SK-N-SH treated with all-trans-retinoic acid at 6 μM for 48 hours (cell line): ENCODE measurements around the gene RIN3.

Experiments used
- ATAC-seq: fragments of 200-7000 bp; cut with Tn5 transposase; 3 replicates; pipeline ENCODE4 v1.9.1; 2020; ENCODE audit warnings: mild to moderate bottlenecking, moderate library complexity
- ARNTL ChIP-seq: fragments of 450-650 bp; formaldehyde crosslinking; IDR thresholded peaks from 2 replicates; pipeline ENCODE4 v1.5.0; 2020; ENCODE audit warnings: low read depth, mild to moderate bottlenecking, moderate library complexity, borderline replicate concordance
- BACH2 ChIP-seq: fragments of 250-450 bp; sonication (Bioruptor Pico); IDR thresholded peaks from 2 replicates; pipeline ENCODE4 v1.9.0; 2021; ENCODE audit warnings: mild to moderate bottlenecking, borderline replicate concordance
- CSDC2 ChIP-seq: fragments of 250-450 bp; sonication (Bioruptor Pico); IDR thresholded peaks from 2 replicates; pipeline ENCODE4 v1.5.0; 2020; ENCODE audit warnings: mild to moderate bottlenecking, moderate library complexity
- ESRRG ChIP-seq: fragments of 250-450 bp; sonication (Bioruptor Pico); IDR thresholded peaks from 2 replicates; pipeline ENCODE4 v1.6.1; 2021; ENCODE audit warnings: mild to moderate bottlenecking
- GLIS3 ChIP-seq: fragments of 250-450 bp; sonication (Bioruptor Pico); IDR thresholded peaks from 2 replicates; pipeline ENCODE4 v1.5.0; 2020; ENCODE audit warnings: mild to moderate bottlenecking, moderate library complexity
- ISL1 ChIP-seq: fragments of 250-450 bp; sonication (Bioruptor Pico); IDR thresholded peaks from 2 replicates; pipeline ENCODE4 v2.1.2; 2022; ENCODE audit warnings: mild to moderate bottlenecking, moderate library complexity
- OSR1 ChIP-seq: fragments of 250-450 bp; sonication (Bioruptor Pico); IDR thresholded peaks from 2 replicates; pipeline ENCODE4 v1.8.0; 2022; ENCODE audit warnings: moderate library complexity, mild to moderate bottlenecking, inconsistent platforms
- RARB ChIP-seq: fragments of 250-450 bp; sonication (Bioruptor Pico); IDR thresholded peaks from 2 replicates; pipeline ENCODE4 v1.8.0; 2021; ENCODE audit warnings: mild to moderate bottlenecking, moderate library complexity
- SNAI2 ChIP-seq: fragments of 250-450 bp; sonication (Bioruptor Pico); IDR thresholded peaks from 2 replicates; pipeline ENCODE4 v1.5.0; 2020; ENCODE audit warnings: mild to moderate bottlenecking, moderate library complexity
- TCF4 ChIP-seq: fragments of 250-450 bp; sonication (Bioruptor Pico); IDR thresholded peaks from 2 replicates; pipeline ENCODE4 v1.8.0; 2021; ENCODE audit warnings: mild to moderate bottlenecking, moderate library complexity, borderline replicate concordance
- TOX ChIP-seq: fragments of 250-450 bp; sonication (Bioruptor Pico); IDR thresholded peaks from 2 replicates; pipeline ENCODE4 v1.8.0; 2021; ENCODE audit warnings: mild to moderate bottlenecking, moderate library complexity, borderline replicate concordance
- ZFP3 ChIP-seq: fragments of 250-450 bp; sonication (Bioruptor Pico); IDR thresholded peaks from 2 replicates; pipeline ENCODE4 v1.5.0; 2020; ENCODE audit warnings: mild to moderate bottlenecking, moderate library complexity
- ZNF565 ChIP-seq: fragments of 450-650 bp; formaldehyde crosslinking; conservative IDR thresholded peaks from 2 replicates; pipeline ENCODE4 v1.5.0; 2020; ENCODE audit warnings: low read depth, mild to moderate bottlenecking, moderate library complexity
- ZNF70 ChIP-seq: fragments of 450-650 bp; formaldehyde crosslinking; IDR thresholded peaks from 2 replicates; pipeline ENCODE4 v1.5.0; 2020; ENCODE audit warnings: mild to moderate bottlenecking, moderate library complexity
- ZNF8 ChIP-seq: fragments of 450-650 bp; formaldehyde crosslinking; IDR thresholded peaks from 2 replicates; pipeline ENCODE4 v1.5.0; 2020; ENCODE audit warnings: mild to moderate bottlenecking, moderate library complexity
- TF ChIP-seq, protein P1 (sequence below): fragments of 250-450 bp; sonication (Bioruptor Pico); IDR thresholded peaks from 2 replicates; pipeline ENCODE4 v1.5.0; 2020; ENCODE audit warnings: mild to moderate bottlenecking, moderate library complexity
- TF ChIP-seq, protein P2 (sequence below): fragments of 250-450 bp; sonication (Bioruptor Pico); IDR thresholded peaks from 2 replicates; pipeline ENCODE4 v1.8.0; 2021; ENCODE audit warnings: low read depth, mild to moderate bottlenecking, moderate library complexity, borderline replicate concordance
- TF ChIP-seq, protein P3 (sequence below): fragments of 250-450 bp; sonication (Bioruptor Pico); IDR thresholded peaks from 2 replicates; pipeline ENCODE4 v1.5.1; 2021; ENCODE audit warnings: mild to moderate bottlenecking, moderate library complexity

The RIN3 gene

DNA sequence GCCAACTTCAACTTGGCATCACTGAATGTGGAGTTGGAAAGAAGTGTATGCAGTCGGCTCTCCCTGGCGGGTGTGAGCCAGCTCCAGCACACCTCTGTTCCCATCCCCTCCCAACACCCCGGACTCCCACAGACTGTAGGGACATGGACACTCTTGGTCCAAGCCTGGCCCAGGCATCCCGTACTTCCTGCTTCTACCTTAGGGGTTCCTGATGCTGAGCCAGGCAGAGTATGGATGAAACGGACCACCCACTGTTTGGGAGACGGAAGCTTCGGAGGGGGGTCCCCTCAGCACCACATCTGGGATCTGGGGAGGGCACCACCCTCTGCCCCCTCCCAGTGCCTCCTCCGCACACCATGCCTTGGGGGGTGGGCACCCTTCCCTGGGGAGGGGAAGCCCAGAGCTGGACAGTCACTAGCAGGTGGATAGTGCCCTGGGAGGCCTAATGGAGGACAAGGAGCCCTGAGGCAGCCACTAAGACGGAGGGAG lies 172.9 kb downstream of the RIN3 start:
- no peak for TF ChIP-seq TOX
- TF ChIP-seq SNAI2 (CRISPR knock-in tag): no peak
- TF ChIP-seq ZFP3: no peak
- TF ChIP-seq GLIS3 (CRISPR knock-in tag): no peak
- TF ChIP-seq ZNF70: no peak
- TF ChIP-seq ISL1 (CRISPR knock-in tag): no peak
- no peak; the same call in 1 of the 3 replicates for ATAC-seq

DNA sequence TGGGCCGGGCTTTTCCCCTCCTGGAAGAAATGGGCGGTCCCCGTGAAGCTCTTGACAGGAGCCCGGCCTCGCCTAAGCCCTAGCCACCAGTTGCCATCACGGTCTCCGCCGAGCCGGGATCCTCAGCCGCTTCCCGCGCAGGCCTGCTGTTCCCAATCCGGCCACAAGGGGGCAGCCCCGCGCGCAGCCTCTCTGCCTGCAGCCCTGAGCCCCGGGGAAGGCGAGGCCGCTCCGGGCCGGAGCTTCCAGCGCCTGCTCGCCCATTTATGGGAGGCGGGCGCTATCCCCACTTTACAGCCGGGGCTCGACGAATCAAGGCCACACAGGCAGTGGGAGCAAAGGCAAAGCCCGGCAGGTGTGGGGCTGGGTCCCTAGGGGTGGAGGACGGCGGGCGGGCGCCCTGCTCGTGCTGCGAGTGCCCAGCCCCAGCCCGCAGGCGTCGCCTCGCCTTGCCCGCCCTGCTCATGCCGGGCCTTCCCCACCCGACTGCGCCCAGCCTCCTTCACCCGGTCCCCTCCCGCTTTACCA lies 173.4 kb downstream of the RIN3 start:
- ATAC-seq: peak; percentile 95
- TF ChIP-seq ZNF565 (CRISPR knock-in tag) (no peak), ZFP3 (no peak)

DNA sequence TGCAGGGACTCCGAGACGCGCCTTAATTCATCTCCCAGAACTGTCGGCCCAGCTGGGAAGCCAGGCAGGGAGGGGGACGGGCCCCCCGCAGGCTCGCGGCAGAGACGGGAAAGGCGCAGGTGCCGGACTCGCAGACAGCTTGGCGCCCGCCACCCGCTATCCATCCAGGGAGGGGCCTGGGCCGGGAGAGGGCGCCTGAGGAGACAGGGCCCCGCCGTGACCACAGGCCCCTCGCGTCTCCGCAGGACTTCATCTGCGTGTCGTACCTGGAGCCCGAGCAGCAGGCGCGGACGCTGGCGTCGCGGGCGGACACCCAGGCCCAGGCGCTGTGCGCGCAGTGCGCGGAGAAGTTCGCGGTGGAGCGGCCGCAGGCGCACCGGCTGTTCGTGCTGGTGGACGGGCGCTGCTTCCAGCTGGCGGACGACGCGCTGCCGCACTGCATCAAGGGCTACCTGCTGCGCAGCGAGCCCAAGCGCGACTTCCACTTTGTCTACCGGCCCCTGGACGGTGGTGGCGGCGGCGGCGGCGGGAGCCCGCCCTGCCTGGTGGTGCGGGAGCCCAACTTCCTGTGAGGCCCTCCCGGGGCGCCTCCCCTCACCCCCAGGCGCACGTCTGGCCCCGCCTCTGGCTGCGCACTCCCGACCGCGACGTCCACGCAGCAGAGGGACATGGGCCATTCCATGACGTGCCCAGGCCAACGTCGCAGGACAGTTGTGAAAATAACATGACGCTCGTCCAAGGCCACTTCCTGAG lies 174.3 kb downstream of the RIN3 start:
- no peak for TF ChIP-seq RARB (CRISPR knock-in tag)
- 0 out of 2 replicates have a peak, but pooled peaks have one; percentile 10 for TF ChIP-seq ZFP3
- no peak for ATAC-seq

DNA sequence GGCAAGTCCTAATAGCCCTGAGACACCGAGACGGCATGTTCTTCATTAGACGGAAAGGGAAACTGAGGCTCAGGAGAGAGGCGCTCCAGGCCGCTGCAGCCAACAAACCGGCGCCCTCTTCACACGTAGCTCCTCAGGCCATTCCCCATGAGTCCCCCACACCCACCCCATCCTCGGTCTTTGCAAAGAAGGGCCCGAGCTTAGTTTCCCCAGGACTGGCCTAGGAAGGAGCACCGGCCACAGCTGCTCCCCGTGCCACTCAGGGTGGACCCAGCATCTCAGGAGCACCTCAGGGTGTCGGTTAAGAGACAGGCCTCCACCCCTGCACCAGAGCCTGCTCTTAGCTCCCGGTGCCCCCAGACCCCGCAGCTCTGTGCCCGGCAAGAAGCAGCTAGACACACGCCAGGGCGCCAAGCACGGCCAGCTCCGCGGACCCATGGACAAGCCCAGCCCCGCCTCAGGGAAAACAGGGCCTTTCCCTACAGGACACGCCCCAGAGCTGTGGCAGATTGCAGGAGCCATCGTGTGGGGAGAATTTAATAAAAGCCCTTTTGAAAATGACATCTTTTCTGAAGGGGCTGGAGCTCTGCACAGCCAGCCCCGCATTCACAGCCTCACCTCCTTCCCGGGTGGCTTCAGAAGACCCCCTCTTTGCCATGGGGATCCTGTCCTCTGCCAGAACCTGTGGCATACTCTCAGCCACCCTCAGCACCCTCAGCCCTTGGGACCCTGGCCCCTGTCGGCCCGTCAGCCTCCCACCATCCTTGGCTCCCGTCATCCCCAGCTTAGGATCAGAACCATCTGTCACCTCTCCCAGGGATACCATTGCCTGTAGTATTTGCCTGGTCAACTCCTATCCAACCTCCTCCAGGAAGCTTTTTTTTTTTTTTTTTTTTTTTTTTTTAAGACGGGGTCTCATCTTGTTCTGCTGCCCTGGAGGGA lies 175.1 kb downstream of the RIN3 start:
- no peak for TF ChIP-seq ZNF565 (CRISPR knock-in tag)
- no peak for ATAC-seq

DNA sequence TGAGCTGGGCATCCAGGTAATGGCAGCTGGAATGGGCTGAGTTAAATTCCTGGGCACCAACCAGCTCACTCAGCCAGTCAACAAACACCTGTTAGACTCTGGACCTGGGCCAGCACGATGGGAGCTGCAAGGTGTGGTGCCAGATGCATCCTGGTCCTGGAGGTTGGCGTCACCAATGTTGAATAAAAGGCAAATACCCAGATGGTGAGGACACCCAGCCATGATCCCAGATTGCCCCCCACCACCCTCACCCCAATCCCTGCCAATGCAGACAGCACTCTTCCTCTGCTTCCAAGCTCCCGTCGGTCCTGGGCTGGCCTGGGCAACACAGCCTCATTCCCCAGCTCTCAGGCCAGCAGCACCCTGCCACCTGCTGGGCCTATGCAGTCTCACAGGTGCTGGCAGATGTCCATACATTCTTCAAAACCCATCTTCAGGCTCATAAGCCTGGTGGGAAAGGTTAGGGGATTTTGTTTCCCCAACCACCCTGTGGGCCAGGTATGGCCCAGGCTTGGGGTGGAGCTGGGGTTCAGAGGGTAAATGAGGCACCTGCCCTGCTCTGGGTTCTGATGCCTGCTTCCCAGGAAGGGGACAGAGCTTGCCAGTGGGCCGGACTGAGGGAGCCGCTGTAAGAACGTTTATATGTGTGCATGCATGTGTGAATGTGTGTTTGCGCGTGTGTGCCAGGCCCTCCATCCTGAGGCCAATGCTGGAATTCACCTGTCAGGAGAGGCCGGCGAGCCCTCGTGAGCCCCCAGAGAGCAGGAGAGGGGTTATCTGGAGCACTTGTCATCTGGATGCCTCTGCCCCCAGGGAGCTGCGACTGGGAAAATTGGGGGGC lies 176.8 kb downstream of the RIN3 start:
- ATAC-seq: peak; percentile 51
- TF ChIP-seq OSR1: no peak
- TF ChIP-seq ZNF565 (CRISPR knock-in tag): no peak
- TF ChIP-seq, protein P1, sequence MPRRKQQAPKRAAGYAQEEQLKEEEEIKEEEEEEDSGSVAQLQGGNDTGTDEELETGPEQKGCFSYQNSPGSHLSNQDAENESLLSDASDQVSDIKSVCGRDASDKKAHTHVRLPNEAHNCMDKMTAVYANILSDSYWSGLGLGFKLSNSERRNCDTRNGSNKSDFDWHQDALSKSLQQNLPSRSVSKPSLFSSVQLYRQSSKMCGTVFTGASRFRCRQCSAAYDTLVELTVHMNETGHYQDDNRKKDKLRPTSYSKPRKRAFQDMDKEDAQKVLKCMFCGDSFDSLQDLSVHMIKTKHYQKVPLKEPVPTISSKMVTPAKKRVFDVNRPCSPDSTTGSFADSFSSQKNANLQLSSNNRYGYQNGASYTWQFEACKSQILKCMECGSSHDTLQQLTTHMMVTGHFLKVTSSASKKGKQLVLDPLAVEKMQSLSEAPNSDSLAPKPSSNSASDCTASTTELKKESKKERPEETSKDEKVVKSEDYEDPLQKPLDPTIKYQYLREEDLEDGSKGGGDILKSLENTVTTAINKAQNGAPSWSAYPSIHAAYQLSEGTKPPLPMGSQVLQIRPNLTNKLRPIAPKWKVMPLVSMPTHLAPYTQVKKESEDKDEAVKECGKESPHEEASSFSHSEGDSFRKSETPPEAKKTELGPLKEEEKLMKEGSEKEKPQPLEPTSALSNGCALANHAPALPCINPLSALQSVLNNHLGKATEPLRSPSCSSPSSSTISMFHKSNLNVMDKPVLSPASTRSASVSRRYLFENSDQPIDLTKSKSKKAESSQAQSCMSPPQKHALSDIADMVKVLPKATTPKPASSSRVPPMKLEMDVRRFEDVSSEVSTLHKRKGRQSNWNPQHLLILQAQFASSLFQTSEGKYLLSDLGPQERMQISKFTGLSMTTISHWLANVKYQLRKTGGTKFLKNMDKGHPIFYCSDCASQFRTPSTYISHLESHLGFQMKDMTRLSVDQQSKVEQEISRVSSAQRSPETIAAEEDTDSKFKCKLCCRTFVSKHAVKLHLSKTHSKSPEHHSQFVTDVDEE (CRISPR knock-in tag): no peak
- no peak for TF ChIP-seq SNAI2 (CRISPR knock-in tag)
- TF ChIP-seq ZFP3: no peak
- no peak for TF ChIP-seq ZNF8 (CRISPR knock-in tag)
- TF ChIP-seq TCF4 (CRISPR knock-in tag): no peak
- no peak for TF ChIP-seq CSDC2 (CRISPR knock-in tag)
- no peak for TF ChIP-seq ARNTL (CRISPR knock-in tag)
- no peak for TF ChIP-seq BACH2
- TF ChIP-seq ISL1 (CRISPR knock-in tag): no peak
- TF ChIP-seq, protein P2, sequence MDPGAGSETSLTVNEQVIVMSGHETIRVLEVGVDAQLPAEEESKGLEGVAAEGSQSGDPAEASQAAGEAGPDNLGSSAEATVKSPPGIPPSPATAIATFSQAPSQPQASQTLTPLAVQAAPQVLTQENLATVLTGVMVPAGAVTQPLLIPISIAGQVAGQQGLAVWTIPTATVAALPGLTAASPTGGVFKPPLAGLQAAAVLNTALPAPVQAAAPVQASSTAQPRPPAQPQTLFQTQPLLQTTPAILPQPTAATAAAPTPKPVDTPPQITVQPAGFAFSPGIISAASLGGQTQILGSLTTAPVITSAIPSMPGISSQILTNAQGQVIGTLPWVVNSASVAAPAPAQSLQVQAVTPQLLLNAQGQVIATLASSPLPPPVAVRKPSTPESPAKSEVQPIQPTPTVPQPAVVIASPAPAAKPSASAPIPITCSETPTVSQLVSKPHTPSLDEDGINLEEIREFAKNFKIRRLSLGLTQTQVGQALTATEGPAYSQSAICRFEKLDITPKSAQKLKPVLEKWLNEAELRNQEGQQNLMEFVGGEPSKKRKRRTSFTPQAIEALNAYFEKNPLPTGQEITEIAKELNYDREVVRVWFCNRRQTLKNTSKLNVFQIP (CRISPR knock-in tag): no peak
- TF ChIP-seq RARB (CRISPR knock-in tag): no peak
- TF ChIP-seq ESRRG (CRISPR knock-in tag): no peak
- no peak for TF ChIP-seq GLIS3 (CRISPR knock-in tag)
- TF ChIP-seq TOX: no peak
- TF ChIP-seq, protein P3, sequence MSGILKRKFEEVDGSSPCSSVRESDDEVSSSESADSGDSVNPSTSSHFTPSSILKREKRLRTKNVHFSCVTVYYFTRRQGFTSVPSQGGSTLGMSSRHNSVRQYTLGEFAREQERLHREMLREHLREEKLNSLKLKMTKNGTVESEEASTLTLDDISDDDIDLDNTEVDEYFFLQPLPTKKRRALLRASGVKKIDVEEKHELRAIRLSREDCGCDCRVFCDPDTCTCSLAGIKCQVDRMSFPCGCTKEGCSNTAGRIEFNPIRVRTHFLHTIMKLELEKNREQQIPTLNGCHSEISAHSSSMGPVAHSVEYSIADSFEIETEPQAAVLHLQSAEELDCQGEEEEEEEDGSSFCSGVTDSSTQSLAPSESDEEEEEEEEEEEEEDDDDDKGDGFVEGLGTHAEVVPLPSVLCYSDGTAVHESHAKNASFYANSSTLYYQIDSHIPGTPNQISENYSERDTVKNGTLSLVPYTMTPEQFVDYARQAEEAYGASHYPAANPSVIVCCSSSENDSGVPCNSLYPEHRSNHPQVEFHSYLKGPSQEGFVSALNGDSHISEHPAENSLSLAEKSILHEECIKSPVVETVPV (CRISPR knock-in tag): no peak
- TF ChIP-seq, all 23 proteins: peak for 0
